ENCODE data around the gene KANSL1. TPM values are rescaled to one million over a fixed set of nuclear protein-coding genes. Genes with fewer than 3 reads are reported as not detected.

KANSL1 gene
- total RNA-seq, 1 experiment from 2014 or later, result 67.1 TPM

- Mint-ChIP-seq H3K4me1 (ENCODE audit: insufficient read depth, unreplicated experiment) (no peaks in the 10 kb centered on the region), H3K27ac (ENCODE audit: low read depth, unreplicated experiment) (no peak overlapping the region), H3K9me3 (ENCODE audit: unreplicated experiment) (no peaks in the 10 kb centered on the region), H3K36me3 (ENCODE audit: insufficient read depth, unreplicated experiment) (peaks cover 97% of the 10 kb centered on the region), H3K27me3 (ENCODE audit: insufficient read depth, unreplicated experiment) (no peaks in the 10 kb centered on the region), H3K4me3 (ENCODE audit: unreplicated experiment) (no peak overlapping the region)
- intact Hi-C loops (cut with micrococcal nuclease), result no loop called here
- no peak for DNase-seq (ENCODE audit: unreplicated experiment)
- TF ChIP-seq CTCF (IDR thresholded peaks at IDR 0.05; ENCODE audit: unreplicated experiment), result no peak
- ChIA-PET CTCF (interaction anchor here (0.7 to 1.4 kb wide), 3 partner anchors 150 to 839 kb away, joined by 3 to 5 read pairs (median 5); partner anchors contain the start of gene KANSL1), POLR2A (interaction anchor here (0.7 to 1.3 kb wide), 2 partner anchors 11 to 233 kb away, joined by 3 read pairs; no protein-coding TSS in a partner anchor)
- BruUV-seq (replicated peaks), result no TSS peak
Observed at GRCh38 chr17:46033392-46033791, 159.8 kb downstream of the KANSL1 start.

- DNase-seq (ENCODE audit: unreplicated experiment), result no peak
- BruUV-seq (replicated peaks), result no TSS peak
- CTCF ChIA-PET, result interaction anchor here (0.7 to 1.4 kb wide), 2 partner anchors 151 to 839 kb away, joined by 3 to 5 read pairs; no protein-coding TSS in a partner anchor
- no peaks in the 10 kb centered on the region for H3K9me3 Mint-ChIP-seq (ENCODE audit: unreplicated experiment)
- no peak overlapping the region for H3K4me3 Mint-ChIP-seq (ENCODE audit: unreplicated experiment)
- no peak overlapping the region for H3K27ac Mint-ChIP-seq (ENCODE audit: low read depth, unreplicated experiment)
- POLR2A ChIA-PET, result interaction anchor here (0.7 to 1.3 kb wide), 2 partner anchors 11 to 234 kb away, joined by 3 read pairs; no protein-coding TSS in a partner anchor
- no peak for TF ChIP-seq CTCF (IDR thresholded peaks at IDR 0.05; ENCODE audit: unreplicated experiment)
- H3K4me1 Mint-ChIP-seq (ENCODE audit: insufficient read depth, unreplicated experiment), result no peaks in the 10 kb centered on the region
- intact Hi-C loops (cut with micrococcal nuclease), result no loop called here
- peaks cover 97% of the 10 kb centered on the region for H3K36me3 Mint-ChIP-seq (ENCODE audit: insufficient read depth, unreplicated experiment)
- no peaks in the 10 kb centered on the region for H3K27me3 Mint-ChIP-seq (ENCODE audit: insufficient read depth, unreplicated experiment)
Observed at GRCh38 chr17:46032909-46033308, 160.3 kb downstream of the KANSL1 start.

GRCh38 chr17:46031920-46032319, 161.3 kb downstream of the KANSL1 start:
- Mint-ChIP-seq H3K4me1 (ENCODE audit: insufficient read depth, unreplicated experiment) (no peaks in the 10 kb centered on the region), H3K9me3 (ENCODE audit: unreplicated experiment) (no peaks in the 10 kb centered on the region), H3K36me3 (ENCODE audit: insufficient read depth, unreplicated experiment) (peaks cover 94% of the 10 kb centered on the region), H3K4me3 (ENCODE audit: unreplicated experiment) (no peak overlapping the region), H3K27me3 (ENCODE audit: insufficient read depth, unreplicated experiment) (no peaks in the 10 kb centered on the region), H3K27ac (ENCODE audit: low read depth, unreplicated experiment) (peak overlapping the region; percentile 79)
- intact Hi-C loops (cut with micrococcal nuclease), result no loop called here
- no TSS peak for BruUV-seq (replicated peaks)
- ChIA-PET CTCF (interaction anchor here (1.1 kb wide), 1 partner anchor 29 kb away, joined by 3 read pairs; no protein-coding TSS in a partner anchor), POLR2A (interaction anchor here (0.6 kb wide), 1 partner anchor 23 kb away, joined by 4 read pairs; no protein-coding TSS in a partner anchor)
- no peak for DNase-seq (ENCODE audit: unreplicated experiment)
- TF ChIP-seq CTCF (IDR thresholded peaks at IDR 0.05; ENCODE audit: unreplicated experiment), result no peak

- intact Hi-C loops (cut with micrococcal nuclease), result no loop called here
- Mint-ChIP-seq H3K4me3 (ENCODE audit: unreplicated experiment) (no peak overlapping the region), H3K27ac (ENCODE audit: low read depth, unreplicated experiment) (peak overlapping the region; percentile 79), H3K27me3 (ENCODE audit: insufficient read depth, unreplicated experiment) (no peaks in the 10 kb centered on the region), H3K36me3 (ENCODE audit: insufficient read depth, unreplicated experiment) (peaks cover 91% of the 10 kb centered on the region), H3K9me3 (ENCODE audit: unreplicated experiment) (no peaks in the 10 kb centered on the region), H3K4me1 (ENCODE audit: insufficient read depth, unreplicated experiment) (no peaks in the 10 kb centered on the region)
- no peak for TF ChIP-seq CTCF (IDR thresholded peaks at IDR 0.05; ENCODE audit: unreplicated experiment)
- ChIA-PET CTCF (interaction anchor here (1.1 kb wide), 2 partner anchors 13 to 28 kb away, joined by 3 read pairs; no protein-coding TSS in a partner anchor), POLR2A (interaction anchor here (0.6 kb wide), 1 partner anchor 23 kb away, joined by 4 read pairs; no protein-coding TSS in a partner anchor)
- BruUV-seq (replicated peaks), result no TSS peak
- DNase-seq (ENCODE audit: unreplicated experiment), result no peak
Observed at GRCh38 chr17:46031440-46031839, 161.8 kb downstream of the KANSL1 start.
